Stimulated activated CD4-positive, alpha-beta T cell treated with anti-CD3 and anti-CD28 coated beads, Interleukin-12 subunit alpha, Interleukin-12 subunit beta, amount 100 ng/mL, for 4 hours (primary cell): ENCODE data around the gene FAU.

Experiments used
- DNase-seq: peaks from one replicate; pipeline ENCODE4 v3.0.0-alpha.2; 2020

FAU gene

DNA sequence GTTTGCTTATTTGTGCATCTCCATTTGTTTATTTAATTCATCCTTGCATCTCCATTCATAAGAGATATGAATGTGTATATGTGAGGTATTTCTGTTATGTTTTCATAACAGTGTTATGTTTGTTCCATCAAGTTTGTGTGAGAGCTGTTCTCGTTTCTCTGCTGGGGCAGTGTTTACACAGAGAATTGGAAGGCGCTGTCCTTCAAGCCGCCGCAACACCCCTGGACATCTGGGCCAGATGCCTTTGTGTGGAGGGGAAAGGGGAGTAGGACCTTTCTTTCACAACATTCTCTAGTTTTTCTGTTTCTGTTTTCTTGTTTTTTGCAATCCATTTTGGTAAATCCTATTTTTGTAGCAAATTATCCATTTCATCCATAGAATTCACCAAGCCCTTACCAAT, 17.3 kb downstream of the FAU start:
- DNase-seq = no peak

DNA sequence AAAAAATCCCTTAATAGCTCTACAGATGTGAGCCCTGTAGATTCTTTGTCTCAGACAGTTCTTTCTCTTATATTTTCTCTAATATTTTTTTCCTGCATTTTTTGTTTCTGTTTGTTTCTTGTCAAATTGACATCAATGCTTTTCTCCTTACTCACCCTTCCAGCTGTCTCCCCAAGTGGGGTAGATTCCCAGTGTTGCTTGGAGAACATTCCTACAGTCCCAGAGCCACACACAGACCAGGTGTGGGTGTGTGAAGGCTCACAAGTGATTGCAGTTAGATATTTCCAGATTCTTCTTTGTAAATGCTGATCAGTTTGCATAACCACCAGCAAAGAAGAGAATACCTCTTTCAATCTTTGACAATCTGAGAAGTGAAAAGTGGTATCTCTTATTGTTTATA, 18.5 kb downstream of the FAU start:
- no peak for DNase-seq

DNA sequence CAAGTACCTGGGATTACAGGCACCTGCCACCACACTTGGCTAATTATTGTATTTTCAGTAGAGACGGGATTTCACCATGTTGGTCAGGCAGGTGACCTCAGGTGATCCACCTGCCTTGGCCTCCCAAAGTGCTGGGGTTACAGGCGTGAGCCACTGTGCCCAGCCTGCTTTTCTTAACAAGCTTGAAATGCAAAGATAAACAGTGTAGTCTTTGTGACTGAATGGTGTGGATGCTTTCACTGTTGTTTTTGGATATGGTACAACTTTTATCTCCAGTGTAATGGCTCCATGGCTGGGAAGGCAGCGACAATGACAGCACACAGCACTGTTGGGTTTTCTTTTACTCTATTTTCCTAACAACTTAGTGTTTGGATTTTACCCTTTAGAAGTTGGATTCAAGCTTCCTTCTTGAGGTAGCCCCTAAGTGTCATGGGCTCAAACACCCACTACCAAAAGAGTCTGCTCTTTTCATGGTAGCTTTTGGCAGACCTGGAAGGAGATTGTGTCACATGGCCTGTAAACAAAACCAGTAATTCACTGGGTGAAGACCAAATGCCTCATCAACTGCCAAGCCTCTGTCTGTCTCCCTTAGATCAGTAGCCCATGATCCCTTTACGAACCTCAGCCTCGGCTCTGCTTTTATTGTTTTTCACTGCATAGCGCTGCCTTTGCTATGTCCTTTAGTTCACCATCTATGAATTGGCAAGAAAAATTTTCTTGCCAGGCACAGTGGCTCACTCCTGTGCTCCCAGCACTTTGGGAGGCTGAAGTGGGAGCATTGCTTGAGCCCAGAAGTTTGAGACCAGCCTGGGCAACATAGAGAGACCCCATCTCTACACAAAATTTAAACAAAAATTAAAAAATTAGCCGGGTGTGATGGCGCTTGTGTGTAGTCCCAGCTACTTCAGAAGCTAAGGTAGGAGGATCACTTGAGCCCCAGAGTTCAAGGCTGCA, 19.5 kb downstream of the FAU start:
- DNase-seq = no peak

DNA sequence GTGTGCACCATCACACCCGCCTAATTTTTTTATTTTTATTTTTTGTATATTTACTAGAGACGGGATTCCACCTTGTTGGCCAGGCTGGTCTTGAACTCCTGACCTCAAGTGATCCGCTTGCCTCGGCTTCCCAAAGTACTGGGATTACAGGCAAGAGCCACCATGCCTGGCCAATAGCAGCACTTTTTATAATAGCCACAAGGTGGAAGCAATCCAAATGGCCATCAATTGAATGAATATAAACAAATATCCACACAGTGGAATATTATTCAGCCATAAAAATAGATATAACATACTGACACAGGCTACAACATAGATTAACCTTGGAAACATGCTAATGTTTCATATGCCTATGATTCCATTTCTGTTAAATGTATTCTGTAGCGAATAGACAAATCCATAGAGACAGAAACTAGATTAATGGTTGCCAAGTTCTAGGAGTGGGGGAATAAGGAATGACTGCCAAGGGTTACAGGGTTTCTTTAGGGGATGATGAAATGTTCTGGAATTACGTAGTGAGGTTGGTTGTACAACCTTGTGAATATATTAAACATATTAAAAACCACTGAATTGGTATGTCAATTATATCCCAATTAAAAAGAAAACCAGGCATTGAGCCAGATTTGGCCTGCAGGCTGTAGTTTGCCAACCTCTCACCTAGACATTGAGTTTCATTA, 21.1 kb downstream of the FAU start:
- DNase-seq = no peak

DNA sequence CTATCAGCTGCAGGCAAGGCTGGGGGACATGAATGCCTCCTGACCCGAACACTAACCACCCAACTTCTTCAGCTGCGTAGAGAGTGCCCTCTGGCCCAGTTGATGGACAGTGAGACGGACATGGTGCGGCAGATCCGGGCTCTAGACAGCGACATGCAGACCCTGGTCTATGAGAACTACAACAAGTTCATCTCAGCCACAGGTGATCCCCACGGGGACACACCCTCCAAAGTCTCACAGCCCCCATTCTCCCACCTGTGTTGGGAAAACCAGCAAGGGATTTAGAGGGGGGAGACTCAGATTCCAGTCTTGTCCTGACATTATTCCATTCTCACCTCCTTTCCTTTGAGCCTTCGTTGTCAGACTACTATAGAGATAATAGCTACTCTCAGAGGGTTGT, 25.0 kb downstream of the FAU start:
- DNase-seq = no peak

DNA sequence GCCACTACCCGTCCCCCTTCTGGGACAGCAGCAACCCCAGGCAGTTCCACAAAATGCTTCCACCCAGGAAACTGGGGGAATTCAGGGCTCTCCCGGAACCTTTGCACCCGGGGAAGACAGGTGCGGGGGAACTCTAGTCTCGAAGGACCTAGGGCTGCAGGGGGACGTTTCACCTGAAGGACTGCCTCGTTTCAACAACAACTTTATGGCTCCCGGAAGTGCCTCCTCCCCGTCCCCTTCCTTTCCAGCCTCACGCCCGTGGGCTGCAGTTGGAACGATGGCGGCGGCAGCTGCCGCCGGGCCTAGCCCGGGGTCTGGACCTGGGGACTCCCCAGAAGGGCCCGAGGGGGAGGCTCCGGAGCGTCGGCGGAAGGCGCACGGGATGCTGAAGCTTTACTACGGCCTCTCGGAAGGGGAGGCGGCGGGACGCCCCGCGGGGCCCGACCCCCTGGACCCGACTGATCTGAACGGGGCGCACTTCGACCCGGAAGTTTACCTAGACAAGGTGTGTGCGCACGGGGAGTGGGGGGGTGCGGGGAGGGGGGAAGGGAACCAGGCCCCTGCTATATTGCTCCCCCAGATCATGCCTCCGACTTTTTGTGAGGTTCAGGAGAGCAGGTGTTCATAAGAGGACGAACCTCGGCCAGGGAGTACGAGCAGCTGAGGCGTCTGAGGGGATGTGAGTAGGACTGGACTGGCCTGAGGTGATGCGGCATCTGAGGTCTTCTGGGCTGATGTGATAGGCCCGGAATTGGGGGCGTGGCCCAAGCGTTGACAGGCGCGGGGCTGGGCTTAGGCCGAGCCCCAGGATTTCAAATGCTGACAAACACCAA, 25.7 kb downstream of the FAU start, which contains the start of gene VPS51:
Gene VPS51, plus strand, starts transcription at position 241 of the 833 bp plus-strand sequence. Its CDS starts 37 bp downstream, at position 278.
- DNase-seq = peak; percentile 74

DNA sequence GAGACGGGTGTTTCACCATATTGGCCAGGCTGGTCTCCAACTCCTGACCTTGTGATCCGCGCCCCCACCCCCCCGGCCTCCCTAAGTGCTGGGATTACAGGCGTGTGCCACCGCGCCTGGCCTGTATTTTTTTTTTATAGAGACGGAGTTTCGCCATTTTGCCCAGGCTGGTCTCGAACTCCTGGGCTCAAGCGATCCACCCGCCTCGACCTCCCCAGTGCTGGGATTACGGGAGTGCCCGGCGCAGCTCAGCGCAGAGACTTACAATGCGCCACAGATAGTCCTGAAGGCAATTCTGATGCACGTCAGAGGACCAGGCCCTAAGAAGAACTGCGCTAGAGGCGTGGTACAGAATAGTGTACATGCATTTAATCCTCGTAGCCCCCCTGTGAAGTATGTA, 26.5 kb downstream of the FAU start:
- DNase-seq = no peak

DNA sequence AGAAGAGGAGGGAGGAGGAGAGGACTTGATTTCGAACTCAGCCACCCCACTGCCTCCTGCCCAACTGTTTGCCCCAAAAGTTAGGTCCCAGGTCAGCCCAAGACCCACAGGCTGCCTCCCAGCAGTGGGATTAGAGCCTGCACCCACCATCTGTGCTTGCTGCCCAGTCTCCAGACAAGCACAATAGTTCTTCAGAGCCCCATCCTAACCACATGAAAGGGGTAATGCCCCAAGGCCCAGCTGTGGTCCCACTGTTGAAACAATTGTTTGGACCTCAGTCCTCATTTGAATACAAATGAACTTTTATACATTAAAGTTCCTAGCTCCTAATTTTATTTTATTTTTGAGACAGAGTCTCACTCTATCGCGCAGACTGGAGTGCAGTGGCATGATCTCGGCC, 31.3 kb downstream of the FAU start:
- no peak for DNase-seq

DNA sequence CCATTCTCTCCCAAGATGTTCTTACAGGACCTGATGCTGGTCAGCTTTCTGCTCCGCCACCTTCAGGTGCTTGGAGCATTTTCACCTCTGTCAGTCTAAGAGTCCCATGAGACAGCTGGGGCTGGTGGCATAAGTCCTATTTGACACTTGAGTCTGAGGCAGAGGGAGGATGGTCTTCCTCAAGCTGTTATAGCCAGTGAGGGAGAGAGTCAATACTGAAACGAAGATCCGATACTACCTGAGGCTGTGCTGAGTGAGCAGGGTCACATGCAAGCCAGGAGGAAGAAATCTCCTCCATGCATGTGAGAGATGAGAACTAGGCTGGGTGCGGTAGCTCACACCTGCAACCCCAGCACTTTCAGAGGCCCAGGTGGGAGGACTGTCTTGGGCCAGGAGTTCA, 32.3 kb downstream of the FAU start:
- DNase-seq = no peak

DNA sequence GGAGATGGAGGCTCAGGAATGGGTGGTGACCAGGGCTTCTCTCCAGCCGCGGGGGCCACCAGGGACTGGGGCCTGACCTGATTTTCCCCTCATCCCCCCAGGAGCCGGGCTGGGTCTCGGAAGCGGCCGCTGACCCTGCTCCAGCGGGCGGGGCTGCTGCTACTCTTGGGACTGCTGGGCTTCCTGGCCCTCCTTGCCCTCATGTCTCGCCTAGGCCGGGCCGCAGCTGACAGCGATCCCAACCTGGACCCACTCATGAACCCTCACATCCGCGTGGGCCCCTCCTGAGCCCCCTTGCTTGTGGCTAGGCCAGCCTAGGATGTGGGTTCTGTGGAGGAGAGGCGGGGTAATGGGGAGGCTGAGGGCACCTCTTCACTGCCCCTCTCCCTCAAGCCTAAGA, 34.1 kb downstream of the FAU start:
- DNase-seq = no peak

DNA sequence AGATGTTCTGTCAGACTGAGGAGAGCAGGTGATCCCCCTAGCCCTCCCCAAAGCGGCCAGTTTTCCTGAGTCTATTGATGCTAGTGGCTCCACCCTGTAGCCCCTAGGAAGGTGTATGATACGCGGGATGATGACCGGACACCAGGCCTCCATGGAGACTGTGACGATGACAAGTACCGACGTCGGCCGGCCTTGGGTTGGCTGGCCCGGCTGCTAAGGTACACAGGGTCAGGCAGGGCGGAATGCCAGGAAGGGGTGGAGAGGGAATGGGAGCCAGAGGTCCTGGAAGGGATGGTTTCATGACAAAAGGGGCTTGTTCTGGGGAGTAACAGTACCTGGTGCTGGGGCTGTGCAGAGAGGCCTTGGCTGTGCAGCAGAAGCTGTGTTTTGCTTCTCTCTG, 34.7 kb downstream of the FAU start:
- DNase-seq = no peak

DNA sequence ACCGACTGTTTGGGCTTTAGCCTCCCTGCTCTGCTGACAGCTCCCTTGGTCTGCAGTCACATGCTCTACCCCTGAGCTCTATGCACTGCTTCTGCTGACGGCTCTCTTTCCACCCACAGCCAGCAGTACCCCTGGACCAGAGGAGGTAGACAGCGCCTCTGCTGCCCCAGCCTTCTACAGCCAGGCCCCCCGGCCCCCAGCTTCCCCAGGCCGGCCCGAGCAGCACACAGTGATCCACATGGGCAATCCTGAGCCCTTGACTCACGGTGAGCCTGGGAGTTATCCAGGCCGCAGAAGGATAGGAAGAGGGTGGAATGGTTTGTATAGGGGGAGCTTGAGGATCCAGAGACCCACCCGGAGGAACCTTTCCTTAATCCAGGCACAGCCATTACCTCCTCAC, 35.1 kb downstream of the FAU start:
- no peak for DNase-seq

DNA sequence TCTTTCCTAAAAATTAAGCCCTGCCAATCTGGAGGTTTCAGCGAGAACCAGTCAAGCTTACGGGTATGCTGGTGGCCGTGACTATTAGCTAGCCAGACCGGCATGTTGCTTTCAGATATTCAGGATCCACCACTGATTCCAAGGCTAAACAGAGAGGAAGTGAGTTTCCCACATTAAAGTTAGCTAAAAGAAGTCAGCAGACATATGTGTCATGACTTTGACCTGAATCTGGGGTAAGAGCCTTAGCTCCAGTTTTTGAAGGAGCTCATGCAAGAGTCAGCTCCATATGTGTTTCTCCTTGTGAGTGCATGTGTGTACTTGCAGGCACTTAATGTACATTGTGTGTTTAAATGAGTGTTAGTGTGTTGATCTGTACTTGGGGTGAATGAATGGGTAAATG, 36.5 kb downstream of the FAU start:
- no peak for DNase-seq

DNA sequence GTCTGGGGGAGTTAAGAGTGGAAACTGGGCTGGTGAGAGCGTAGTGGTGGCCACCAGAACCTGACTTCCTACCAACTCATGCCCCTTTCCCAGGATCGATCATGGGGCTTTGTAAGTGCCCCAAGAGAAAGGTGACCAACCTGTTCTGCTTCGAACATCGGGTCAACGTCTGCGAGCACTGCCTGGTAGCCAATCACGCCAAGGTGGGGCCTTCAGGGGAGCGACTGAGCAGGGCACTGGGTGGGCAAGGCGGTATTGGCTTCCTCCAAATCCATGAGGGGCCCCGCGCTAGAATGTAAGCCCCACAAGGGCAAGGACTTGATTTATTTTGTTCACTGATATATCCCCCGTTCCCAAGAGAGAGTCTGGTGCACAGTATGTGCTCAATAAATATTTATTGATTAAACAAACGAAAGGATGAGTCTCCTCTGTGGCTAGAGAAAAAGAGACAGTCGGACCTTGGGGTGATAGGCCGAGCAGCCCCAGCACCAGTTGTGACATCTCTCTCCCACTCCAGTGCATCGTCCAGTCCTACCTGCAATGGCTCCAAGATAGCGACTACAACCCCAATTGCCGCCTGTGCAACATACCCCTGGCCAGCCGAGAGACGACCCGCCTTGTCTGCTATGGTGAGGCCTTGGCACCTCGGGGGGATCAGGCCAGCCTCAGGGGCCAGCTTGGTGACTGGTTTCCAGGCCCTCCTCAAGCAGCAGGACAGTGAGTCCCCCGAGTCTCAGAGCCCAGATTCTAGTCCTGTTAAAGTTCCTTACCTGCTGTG, 37.1 kb downstream of the FAU start:
- DNase-seq = no peak

DNA sequence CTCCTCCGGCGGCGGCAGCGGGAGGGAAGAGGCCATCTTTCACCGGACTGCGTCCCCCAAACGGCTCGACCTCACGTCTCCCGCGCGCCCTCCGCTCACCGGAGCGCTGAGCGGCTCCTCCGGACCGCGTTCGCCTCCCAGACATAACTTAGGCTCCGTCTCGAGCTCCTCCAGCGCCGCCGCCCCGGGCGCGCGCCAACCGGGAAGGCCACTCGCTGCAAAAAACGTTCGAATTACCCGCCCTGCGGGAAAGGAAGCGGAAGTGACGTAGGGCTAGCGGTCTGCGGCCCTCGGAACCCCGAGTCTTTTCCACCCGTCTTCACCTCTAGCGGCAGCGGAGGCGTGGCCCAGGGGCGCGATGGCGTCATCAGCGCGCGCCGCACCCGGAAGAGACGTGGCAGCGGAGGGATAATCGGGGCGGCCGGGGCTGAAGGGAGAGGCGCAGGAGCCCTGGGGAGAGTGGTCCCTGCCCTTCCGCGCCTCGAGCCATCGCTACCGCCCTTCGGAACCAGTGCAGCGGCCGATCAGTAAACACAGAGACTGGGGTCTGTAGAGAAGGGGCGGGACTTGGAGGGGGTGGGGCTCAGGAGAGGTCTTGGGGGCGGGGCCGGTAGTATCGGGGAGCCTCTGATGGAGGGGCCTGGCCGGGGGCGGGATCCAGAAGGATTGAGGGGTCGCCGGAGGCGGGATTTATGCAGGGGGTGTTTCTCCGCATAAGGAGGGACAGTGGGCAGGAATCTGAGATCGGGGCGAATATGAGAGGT, 37.9 kb downstream of the FAU start, which contains the start of the genes CDCA5 and ZFPL1:
Gene CDCA5, minus strand, starts transcription at position 207 of the 764 bp plus-strand sequence. Its CDS starts 62 bp downstream, at position 145.
Gene ZFPL1, plus strand, starts transcription at position 389 of the 764 bp plus-strand sequence. CDS start 477 bp downstream, outside the sequence.
- peak; percentile 92 for DNase-seq

DNA sequence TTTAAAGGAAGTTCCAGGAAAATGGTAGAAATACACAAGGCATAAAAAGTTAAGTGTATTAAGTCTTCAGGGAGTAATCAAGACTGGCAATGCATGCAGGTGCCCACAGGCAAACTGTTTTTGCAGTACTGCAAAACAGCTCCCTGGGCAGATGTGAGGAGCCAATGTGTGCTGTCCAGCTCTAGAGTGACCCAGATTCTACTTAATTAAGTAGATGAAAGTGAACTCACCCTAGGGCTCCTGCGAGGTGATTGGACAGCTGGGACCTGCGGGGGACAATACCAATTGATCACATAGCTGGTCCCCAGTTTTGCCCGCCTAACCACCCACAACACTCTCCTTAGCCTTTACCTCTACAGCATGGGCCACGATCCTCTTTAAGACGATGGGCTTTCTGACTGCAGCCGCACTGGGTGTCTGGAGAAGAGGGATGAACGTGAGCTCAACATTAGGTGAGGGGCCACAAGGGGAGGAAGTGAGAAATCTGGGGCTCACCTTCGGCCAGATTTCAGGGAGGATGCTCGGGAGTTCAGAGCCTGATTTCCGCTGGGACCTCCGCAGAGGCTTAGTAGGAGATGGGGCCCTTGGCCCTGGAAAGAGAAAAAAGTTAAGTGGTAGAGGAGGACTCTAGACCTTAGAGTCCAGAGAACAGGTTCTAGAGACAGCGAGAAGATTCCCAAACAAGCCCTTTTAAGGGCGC, 38.6 kb downstream of the FAU start:
- no peak for DNase-seq

DNA sequence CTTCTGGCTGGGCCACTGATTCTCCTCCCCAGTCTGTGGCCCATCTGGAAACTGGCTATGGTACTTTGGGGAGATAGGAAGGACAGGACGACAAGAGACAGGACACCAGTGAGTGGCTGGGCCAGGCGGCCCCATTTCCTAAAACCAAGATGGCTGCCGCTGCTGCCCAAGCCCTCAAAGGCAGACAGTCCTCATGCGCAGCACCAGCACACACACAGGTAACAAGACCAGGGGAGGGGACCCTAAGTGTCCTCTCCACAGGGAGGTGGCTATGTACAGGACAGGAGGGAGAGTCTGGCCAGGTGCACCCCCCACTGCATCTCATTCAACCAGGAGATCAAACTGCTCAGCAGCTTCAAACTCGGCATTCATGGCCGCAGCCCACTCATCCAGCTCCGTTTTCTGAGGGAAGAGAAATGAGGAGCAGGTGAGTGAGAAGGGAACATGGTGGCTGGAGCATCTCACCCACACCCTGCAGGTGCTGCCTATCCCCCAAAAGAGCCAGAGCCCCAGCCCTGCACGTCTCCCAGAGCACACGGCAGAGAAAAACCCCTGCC, 43.1 kb downstream of the FAU start:
- no peak for DNase-seq

DNA sequence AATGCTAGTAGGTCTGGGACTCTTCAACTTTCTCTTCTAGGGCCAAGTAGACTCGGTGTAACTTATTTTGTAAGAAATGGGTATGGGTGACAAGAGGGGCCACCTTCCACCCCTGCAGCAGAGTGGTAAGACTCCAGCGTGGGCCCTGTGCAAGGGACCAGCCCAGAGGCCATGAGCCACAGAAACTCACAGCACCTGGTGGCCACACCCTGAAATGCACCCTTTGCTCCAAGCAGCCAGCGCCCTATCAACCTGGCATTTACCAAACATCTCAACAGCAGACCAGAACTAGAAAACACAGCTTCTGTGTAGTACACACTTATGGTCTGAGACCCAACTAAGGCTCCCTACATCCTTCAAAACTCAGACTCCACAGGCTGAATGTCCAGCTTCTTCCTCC, 43.8 kb downstream of the FAU start:
- DNase-seq = peak; percentile 66

DNA sequence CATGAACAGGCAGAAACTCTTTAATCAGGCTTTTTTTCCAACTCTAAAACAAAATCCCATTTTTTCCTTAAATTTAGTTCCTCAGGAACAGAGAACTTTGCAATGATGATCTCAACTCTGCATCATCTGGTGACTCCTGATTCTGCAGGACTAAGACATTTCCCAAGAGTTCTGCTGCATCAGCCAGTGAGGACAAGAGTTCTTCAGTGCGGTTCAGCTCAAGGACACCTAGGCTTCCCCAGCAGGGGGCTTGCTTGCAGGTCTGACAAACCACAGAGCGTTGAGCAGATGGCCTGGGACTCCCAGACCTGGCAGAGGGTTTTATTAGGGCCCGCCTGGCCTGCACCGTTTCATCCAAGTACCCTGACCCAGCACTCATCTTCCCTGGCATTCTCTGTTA, 44.5 kb downstream of the FAU start:
- DNase-seq = no peak

DNA sequence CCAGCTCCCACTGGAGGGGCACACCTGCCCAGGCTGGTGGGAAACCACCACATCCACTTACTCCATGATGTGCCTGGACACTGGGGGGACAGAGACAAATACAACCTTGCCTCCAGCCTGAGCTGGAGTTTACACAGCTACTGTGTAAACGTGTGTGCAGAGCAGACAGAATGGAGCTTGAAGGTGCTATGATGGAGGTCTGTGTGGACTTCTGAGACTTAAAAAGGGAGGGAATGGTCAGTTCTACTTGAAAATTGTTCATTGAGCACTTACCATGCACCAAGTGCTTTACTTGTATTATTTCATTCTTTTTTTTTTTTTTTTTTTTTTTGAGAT, 49.3 kb downstream of the FAU start:
- no peak for DNase-seq
